Esophagus muscularis mucosa (tissue), 4 donors: Measurements from ENCODE around the gene PSMB2.

Experiments used
- EP300 ChIP-seq: sonication (generic); formaldehyde crosslinking; IDR thresholded peaks from one replicate; pipeline ENCODE4 v1.6.1; 2017; ENCODE audit warnings: antibody characterized with exemption
- POLR2AphosphoS5 ChIP-seq, 2 donors: sonication (generic); formaldehyde crosslinking; IDR thresholded peaks; one replicate each; pipeline ENCODE4 v1.6.1; 2017; ENCODE audit warnings: antibody characterized with exemption in 2 of 2
- TF ChIP-seq, protein P1 (sequence below), 3 experiments: fragments of 200-600 bp in 2 of 3; fragments of 450-650 bp in 1 of 3; sonication (generic) in 2 of 3; IDR thresholded peaks; one replicate each; pipeline ENCODE4 v1.5.1; 2017 to 2019; ENCODE audit warnings: antibody characterized with exemption in 3 of 3, mild to moderate bottlenecking in 2 of 3, moderate library complexity in 1 of 3

- TF ChIP-seq EP300 (no peak), POLR2AphosphoS5 (IDR thresholded peaks at IDR 0.05) (no peak)
- TF ChIP-seq, protein P1, sequence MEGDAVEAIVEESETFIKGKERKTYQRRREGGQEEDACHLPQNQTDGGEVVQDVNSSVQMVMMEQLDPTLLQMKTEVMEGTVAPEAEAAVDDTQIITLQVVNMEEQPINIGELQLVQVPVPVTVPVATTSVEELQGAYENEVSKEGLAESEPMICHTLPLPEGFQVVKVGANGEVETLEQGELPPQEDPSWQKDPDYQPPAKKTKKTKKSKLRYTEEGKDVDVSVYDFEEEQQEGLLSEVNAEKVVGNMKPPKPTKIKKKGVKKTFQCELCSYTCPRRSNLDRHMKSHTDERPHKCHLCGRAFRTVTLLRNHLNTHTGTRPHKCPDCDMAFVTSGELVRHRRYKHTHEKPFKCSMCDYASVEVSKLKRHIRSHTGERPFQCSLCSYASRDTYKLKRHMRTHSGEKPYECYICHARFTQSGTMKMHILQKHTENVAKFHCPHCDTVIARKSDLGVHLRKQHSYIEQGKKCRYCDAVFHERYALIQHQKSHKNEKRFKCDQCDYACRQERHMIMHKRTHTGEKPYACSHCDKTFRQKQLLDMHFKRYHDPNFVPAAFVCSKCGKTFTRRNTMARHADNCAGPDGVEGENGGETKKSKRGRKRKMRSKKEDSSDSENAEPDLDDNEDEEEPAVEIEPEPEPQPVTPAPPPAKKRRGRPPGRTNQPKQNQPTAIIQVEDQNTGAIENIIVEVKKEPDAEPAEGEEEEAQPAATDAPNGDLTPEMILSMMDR (IDR thresholded peaks at IDR 0.05), result no peak
These were observed 84.7 kb downstream of the PSMB2 start for GRCh38 chr1:35556484-35557117.
